Fibroblast of lung (primary cell): ENCODE results near the gene UCK1.

ENCODE experiments used
- CTCF ChIP-seq, 2 donors: IDR thresholded peaks in 1 of 2; conservative IDR thresholded peaks in 1 of 2; 1 replicate in 1 of 2; 2 replicates in 1 of 2; pipeline ENCODE4 v1.5.1; 2011 to 2012; ENCODE audit warnings: low read length in 2 of 2, control low read depth in 1 of 2, inconsistent platforms in 1 of 2, low read depth in 1 of 2, mild to moderate bottlenecking in 1 of 2
- EZH2 ChIP-seq: IDR thresholded peaks from 2 replicates; pipeline ENCODE4 v1.5.1; 2012; ENCODE audit warnings: low read length, control low read depth, mild to moderate bottlenecking; ENCODE audit errors: missing control alignments

- TF ChIP-seq EZH2: no peak
- no peak for TF ChIP-seq CTCF (conservative IDR thresholded peaks at IDR 0.05 in 1 of 2, IDR thresholded peaks at IDR 0.05 in 1 of 2; ENCODE audit: low read depth in 1 of 2, low read length in 2 of 2)
These were observed 9.9 kb downstream of the UCK1 start for GRCh38 chr9:131521203-131521602.
